Progenitor cell of endocrine pancreas (in vitro differentiated cells): ENCODE data around the gene YES1. TPM values are rescaled to one million over a fixed set of nuclear protein-coding genes. Genes with fewer than 3 reads are reported as not detected.

ENCODE experiments used
- DNase-seq: peaks from one replicate; pipeline ENCODE4 v3.0.0; 2021; ENCODE audit warnings: low spot score; ENCODE audit not compliant: unreplicated experiment
- H3K27ac Mint-ChIP-seq: 2 replicates; pipeline ENCODE4 v1.8.0; 2021; ENCODE audit warnings: mild to moderate bottlenecking, moderate library complexity, mixed read lengths
- H3K27me3 Mint-ChIP-seq: 2 replicates; pipeline ENCODE4 v1.8.0; 2021; ENCODE audit warnings: mixed read lengths
- H3K36me3 Mint-ChIP-seq: 2 replicates; pipeline ENCODE4 v1.8.0; 2022; ENCODE audit warnings: mixed read lengths; ENCODE audit not compliant: insufficient read depth
- H3K4me1 Mint-ChIP-seq: 2 replicates; pipeline ENCODE4 v1.8.0; 2021; ENCODE audit warnings: low read depth, mixed read lengths
- H3K4me3 Mint-ChIP-seq: 2 replicates; pipeline ENCODE4 v1.8.0; 2021; ENCODE audit warnings: low read depth, mild to moderate bottlenecking, moderate library complexity, mixed read lengths
- H3K9me3 Mint-ChIP-seq: 2 replicates; pipeline ENCODE4 v1.8.0; 2021; ENCODE audit warnings: low read depth, mixed read lengths
- total RNA-seq: library from RNA; stranded (reverse); gene quantifications from 2 replicates; pipeline ENCODE4 v1.2.1, GENCODE V29; 2021
- TF ChIP-seq, protein P1 (sequence below): fragments of 200-600 bp; sonication (generic); IDR thresholded peaks from one replicate; pipeline ENCODE4 v1.5.0; 2021; ENCODE audit warnings: antibody characterized with exemption, mild to moderate bottlenecking; ENCODE audit not compliant: unreplicated experiment

Gene YES1
- total RNA-seq, 1 donor from 2014 or later = 55.5 TPM

DNA sequence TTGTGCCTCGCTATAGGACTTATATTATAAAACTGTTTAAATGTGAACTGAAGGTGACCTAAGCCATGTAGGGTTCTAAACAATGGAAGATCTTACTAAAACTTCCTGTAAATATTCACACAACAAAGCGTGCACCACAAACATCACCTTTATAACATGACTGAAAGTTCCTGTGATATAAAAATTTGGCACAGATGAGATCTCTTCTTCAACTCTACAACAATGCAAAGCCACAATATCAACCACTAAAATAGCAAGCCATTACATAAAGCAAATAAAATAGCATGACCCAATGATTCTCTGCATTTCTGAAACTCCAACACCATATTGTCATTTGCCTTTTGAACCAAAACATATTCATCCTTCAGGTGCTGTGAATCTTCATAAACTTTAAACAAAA lies 3.5 kb downstream of the YES1 start:
- peaks cover 32% of the 10 kb centered on the region for H3K4me1 Mint-ChIP-seq
- H3K36me3 Mint-ChIP-seq = no peaks in the 10 kb centered on the region
- H3K9me3 Mint-ChIP-seq = no peaks in the 10 kb centered on the region
- no peak overlapping the region for H3K4me3 Mint-ChIP-seq
- DNase-seq = no peak
- no peak overlapping the region for H3K27ac Mint-ChIP-seq
- H3K27me3 Mint-ChIP-seq = no peaks in the 10 kb centered on the region
- TF ChIP-seq, protein P1, sequence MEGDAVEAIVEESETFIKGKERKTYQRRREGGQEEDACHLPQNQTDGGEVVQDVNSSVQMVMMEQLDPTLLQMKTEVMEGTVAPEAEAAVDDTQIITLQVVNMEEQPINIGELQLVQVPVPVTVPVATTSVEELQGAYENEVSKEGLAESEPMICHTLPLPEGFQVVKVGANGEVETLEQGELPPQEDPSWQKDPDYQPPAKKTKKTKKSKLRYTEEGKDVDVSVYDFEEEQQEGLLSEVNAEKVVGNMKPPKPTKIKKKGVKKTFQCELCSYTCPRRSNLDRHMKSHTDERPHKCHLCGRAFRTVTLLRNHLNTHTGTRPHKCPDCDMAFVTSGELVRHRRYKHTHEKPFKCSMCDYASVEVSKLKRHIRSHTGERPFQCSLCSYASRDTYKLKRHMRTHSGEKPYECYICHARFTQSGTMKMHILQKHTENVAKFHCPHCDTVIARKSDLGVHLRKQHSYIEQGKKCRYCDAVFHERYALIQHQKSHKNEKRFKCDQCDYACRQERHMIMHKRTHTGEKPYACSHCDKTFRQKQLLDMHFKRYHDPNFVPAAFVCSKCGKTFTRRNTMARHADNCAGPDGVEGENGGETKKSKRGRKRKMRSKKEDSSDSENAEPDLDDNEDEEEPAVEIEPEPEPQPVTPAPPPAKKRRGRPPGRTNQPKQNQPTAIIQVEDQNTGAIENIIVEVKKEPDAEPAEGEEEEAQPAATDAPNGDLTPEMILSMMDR = no peak

DNA sequence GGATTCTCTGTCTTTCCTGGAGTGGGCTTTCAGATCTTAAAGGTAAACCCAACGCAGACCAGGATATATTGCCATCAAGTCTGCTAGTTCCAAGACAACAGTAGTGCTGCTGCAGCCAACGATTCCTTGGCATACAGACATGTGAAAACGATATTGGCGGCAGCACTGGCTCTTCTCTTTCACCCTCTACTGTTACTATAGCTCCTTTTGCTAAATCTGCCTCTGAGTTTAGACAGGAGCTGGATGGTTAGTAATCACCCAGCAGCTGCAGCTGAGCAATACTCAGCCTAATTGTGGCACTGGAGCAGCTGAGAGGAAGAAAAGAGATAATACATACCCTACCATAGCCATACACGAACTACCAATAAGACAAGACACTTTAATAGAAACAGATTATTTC lies 4.0 kb downstream of the YES1 start:
- Mint-ChIP-seq H3K9me3 (no peaks in the 10 kb centered on the region), H3K27ac (no peak overlapping the region)

GRCh38 chr18:805755-806110 lies 6.3 kb downstream of the YES1 start:
- Mint-ChIP-seq H3K9me3 (no peaks in the 10 kb centered on the region), H3K36me3 (no peaks in the 10 kb centered on the region), H3K27ac (peak overlapping the region; percentile 17), H3K27me3 (no peaks in the 10 kb centered on the region), H3K4me1 (peaks cover 28% of the 10 kb centered on the region), H3K4me3 (no peak overlapping the region)
- DNase-seq = no peak
- TF ChIP-seq, protein P1 = no peak

More for the DNA sequence above, 4.0 kb downstream of the YES1 start:
- Mint-ChIP-seq H3K27me3 (no peaks in the 10 kb centered on the region), H3K4me3 (no peak overlapping the region), H3K36me3 (no peaks in the 10 kb centered on the region), H3K4me1 (peaks cover 31% of the 10 kb centered on the region)
- no peak for DNase-seq
- TF ChIP-seq, protein P1 = no peak

DNA sequence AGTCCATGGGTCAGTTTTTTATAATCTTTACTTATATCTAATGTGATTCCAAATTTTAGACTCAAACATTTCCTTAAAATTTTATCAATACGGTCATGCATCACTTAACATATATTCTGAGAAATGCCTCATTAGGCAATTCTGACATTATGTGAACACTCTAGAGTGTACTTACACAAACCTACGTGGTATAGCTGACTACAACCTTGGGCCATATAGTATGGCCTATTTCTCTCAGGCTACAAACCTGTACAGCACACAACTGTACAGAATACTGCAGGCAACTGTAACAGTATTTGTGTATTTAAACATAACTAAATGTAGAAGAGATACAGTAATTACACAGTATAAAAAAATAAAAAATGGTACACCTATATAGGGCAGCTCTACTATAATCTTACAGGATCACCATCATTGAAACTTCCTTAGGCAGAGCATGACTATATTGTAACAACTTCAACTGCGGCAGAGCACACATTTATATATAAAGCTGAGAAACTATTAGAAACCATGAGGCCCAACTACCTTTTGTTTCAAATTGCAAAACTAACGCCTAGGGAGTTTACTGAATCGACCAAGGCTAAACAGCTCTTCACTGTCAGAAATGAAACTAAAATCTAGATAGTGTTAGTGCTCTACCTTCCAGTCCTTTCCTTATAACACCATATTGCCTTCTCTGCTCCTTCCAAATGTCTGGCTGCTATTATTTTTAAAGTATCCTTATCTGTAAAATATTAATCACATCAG lies 6.9 kb downstream of the YES1 start:
- no peak for DNase-seq
- TF ChIP-seq, protein P1 = no peak
- peak overlapping the region; percentile 17 for H3K27ac Mint-ChIP-seq
- H3K36me3 Mint-ChIP-seq = peaks cover 2% of the 10 kb centered on the region
- no peak overlapping the region for H3K4me3 Mint-ChIP-seq
- peaks cover 22% of the 10 kb centered on the region for H3K4me1 Mint-ChIP-seq
- no peaks in the 10 kb centered on the region for H3K9me3 Mint-ChIP-seq
- no peaks in the 10 kb centered on the region for H3K27me3 Mint-ChIP-seq

DNA sequence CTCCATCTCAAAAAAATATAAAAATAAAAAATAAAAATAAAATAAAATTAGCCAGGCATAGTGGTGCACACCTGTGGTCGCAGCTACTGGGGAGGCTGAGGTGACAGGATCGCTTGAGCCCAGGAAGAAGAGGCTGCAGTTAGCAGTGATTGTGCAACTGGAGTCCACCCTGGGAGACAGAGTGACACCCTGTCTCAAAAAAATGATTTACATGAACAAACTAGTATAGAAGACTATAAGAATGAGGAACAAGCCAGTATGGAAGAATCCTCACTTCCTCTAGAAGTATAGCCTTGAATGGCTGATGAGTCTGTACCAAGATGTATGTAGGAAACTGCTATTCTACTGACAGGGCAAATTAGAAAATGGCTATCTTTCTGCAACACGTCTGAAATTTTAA lies 10.9 kb downstream of the YES1 start:
- TF ChIP-seq, protein P1 = no peak
- no peak for DNase-seq
- peaks cover 2% of the 10 kb centered on the region for H3K36me3 Mint-ChIP-seq
- no peak overlapping the region for H3K4me3 Mint-ChIP-seq
- no peaks in the 10 kb centered on the region for H3K27me3 Mint-ChIP-seq
- H3K9me3 Mint-ChIP-seq = no peaks in the 10 kb centered on the region
- H3K27ac Mint-ChIP-seq = no peak overlapping the region
- peaks cover 29% of the 10 kb centered on the region for H3K4me1 Mint-ChIP-seq
